Dermis microvascular lymphatic vessel endothelial cell (primary cell): ENCODE data around the gene CATSPER3. TPM values are rescaled to one million over a fixed set of nuclear protein-coding genes. Genes with fewer than 3 reads are reported as not detected.

Experiments
- DNase-seq, 2 donors: peaks; one replicate each; pipeline versions ENCODE4 v3.0.0 to v3.0.0-alpha.2; 2010; ENCODE audit warnings: low read depth in 2 of 2
- total RNA-seq: library from RNA; depleted of rRNA; stranded (reverse); fragments of >200 nt; gene quantifications from 2 replicates; pipeline ENCODE4 v1.2.1, GENCODE V29; 2014

Gene CATSPER3
- total RNA-seq, 1 donor from 2014 or later, result under 0.01 TPM

DNA sequence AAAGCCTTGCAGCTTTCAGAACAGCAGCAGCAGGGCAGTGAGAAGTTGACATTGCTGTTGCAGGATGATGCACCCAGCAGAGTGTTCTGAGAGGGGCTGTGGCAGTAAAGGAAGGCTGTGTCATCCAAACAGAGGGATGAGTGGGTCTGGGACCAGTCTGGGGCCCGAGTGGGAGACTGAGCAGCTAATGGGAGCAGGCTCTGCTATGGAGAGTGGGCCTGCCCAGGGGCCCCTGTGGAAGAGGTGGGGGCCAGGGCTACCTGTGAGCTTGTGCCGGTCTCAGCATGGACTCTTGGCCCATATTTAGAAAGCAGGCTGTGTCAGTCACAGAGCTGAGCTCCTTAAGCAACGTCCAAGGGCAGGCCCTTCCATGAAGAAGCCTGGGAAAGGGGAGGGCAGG is 92.3 kb downstream of the CATSPER3 start:
- DNase-seq, result no peak

DNA sequence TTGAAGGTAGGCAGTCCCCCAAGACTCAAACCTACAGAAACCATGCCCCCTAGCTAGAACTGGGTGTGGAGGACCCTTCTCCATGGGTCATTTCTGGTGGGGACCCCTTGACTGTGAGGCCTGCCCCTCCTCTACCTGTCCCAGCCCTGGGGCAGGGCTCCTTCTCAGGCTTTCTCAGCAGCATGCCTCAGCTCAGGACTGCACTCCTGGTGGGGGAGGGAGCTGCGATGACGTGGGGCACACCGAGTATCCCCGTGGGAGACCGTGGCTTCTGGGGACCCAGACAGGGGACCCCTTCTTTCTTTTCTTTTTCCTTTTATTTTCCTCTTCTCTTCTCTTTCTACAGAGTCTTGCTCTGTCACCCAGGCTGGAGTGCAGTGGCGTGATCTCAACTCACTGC is 93.3 kb downstream of the CATSPER3 start:
- no peak for DNase-seq

Other genes with a start within 250 kb of the CATSPER3 start
- gene CAMLG, start 229.4 kb upstream of the CATSPER3 start, total RNA-seq, result 30.7 and 30.9 TPM in 2 replicates
- gene DDX46, start 209.1 kb upstream of the CATSPER3 start, total RNA-seq, result 14.4 and 16.3 TPM in 2 replicates
- gene C5orf24, start 121.9 kb upstream of the CATSPER3 start, total RNA-seq, result 36.8 and 43.1 TPM in 2 replicates
- 61.9 and 114 TPM in 2 replicates for gene TXNDC15, start 93.5 kb upstream of the CATSPER3 start, total RNA-seq
- gene PCBD2, start 62.8 kb upstream of the CATSPER3 start, total RNA-seq, result 4.2 and 4.7 TPM in 2 replicates
- gene PITX1, start 66.3 kb downstream of the CATSPER3 start, total RNA-seq, result under 0.01 TPM in 1 of 2 replicates, not detected in the other